ENCODE results near the gene GCHFR.

The GCHFR gene

GRCh38 chr15:40808861-40809450 is 45.1 kb downstream of the GCHFR start:
- WGBS, 2 experiments, result 87 to 88% methylated on average over 8 of the region's 8 CpGs
- H3K4me3 ChIP-seq (ENCODE audit: insufficient read depth, low read depth, low read length), result no peak overlapping the region
- no peaks in the 10 kb centered on the region for H3K36me3 ChIP-seq (ENCODE audit: control insufficient read depth, insufficient read depth, low read length)
- H3K9me3 ChIP-seq (ENCODE audit: control insufficient read depth, low read length), result no peaks in the 10 kb centered on the region
- no peaks in the 10 kb centered on the region for H3K27me3 ChIP-seq (ENCODE audit: control insufficient read depth, insufficient read depth, low read length, poor library complexity, severe bottlenecking)
- peaks cover 6% of the 10 kb centered on the region for H3K4me1 ChIP-seq (ENCODE audit: control insufficient read depth, insufficient read depth, low read length)
- H3K27ac ChIP-seq (ENCODE audit: insufficient read depth, low read depth, low read length, poor library complexity, severe bottlenecking), result no peak overlapping the region

GRCh38 chr15:40812721-40813425 is 49.0 kb downstream of the GCHFR start:
- Histone ChIP-seq H3K27me3 (ENCODE audit: control insufficient read depth, insufficient read depth, low read length, poor library complexity, severe bottlenecking) (no peaks in the 10 kb centered on the region), H3K9me3 (ENCODE audit: control insufficient read depth, low read length) (no peaks in the 10 kb centered on the region), H3K4me1 (ENCODE audit: control insufficient read depth, insufficient read depth, low read length) (no peaks in the 10 kb centered on the region), H3K4me3 (ENCODE audit: insufficient read depth, low read depth, low read length) (no peak overlapping the region), H3K36me3 (ENCODE audit: control insufficient read depth, insufficient read depth, low read length) (no peaks in the 10 kb centered on the region), H3K27ac (ENCODE audit: insufficient read depth, low read depth, low read length, poor library complexity, severe bottlenecking) (no peak overlapping the region)
- WGBS, 2 experiments, result 95% methylated on average over 12 of the region's 12 CpGs

GRCh38 chr15:40815042-40815698 is 51.3 kb downstream of the GCHFR start:
- no peaks in the 10 kb centered on the region for H3K4me1 ChIP-seq (ENCODE audit: control insufficient read depth, insufficient read depth, low read length)
- H3K27ac ChIP-seq (ENCODE audit: insufficient read depth, low read depth, low read length, poor library complexity, severe bottlenecking), result no peak overlapping the region
- no peaks in the 10 kb centered on the region for H3K9me3 ChIP-seq (ENCODE audit: control insufficient read depth, low read length)
- no peaks in the 10 kb centered on the region for H3K36me3 ChIP-seq (ENCODE audit: control insufficient read depth, insufficient read depth, low read length)
- H3K4me3 ChIP-seq (ENCODE audit: insufficient read depth, low read depth, low read length), result no peak overlapping the region
- WGBS, 2 experiments, result 94 to 95% methylated on average over 4 of the region's 4 CpGs
- no peaks in the 10 kb centered on the region for H3K27me3 ChIP-seq (ENCODE audit: control insufficient read depth, insufficient read depth, low read length, poor library complexity, severe bottlenecking)

All from ectodermal cell (in vitro differentiated cells).